K562 (cell line): Measurements from ENCODE around the gene ZNF319. TPM values are rescaled to one million over a fixed set of nuclear protein-coding genes. Genes with fewer than 3 reads are reported as not detected.
A peak's percentile ranks its signal among the peaks of the same experiment; 100 is the strongest.

ENCODE experiments used
- ATAC-seq: fragments of 200-7000 bp; cut with Tn5 transposase; 3 replicates; pipeline ENCODE4 v1.9.1; 2020; ENCODE audit warnings: moderate library complexity
- BruUV-seq: library from RNA; stranded (reverse); fragments of 400-500 nt; replicated peaks from 2 replicates; lab custom pipeline; 2021; lab: Mats Ljungman, UMichigan
- CTCF ChIA-PET: fragments of 300-600 bp; formaldehyde crosslinking; extraction: SDS; loops from one replicate; lab custom pipeline; 2021; ENCODE audit warnings: low intra/inter-chr PET ratio; lab: Yijun Ruan, JAX
- POLR2A ChIA-PET: fragments of 300-600, 350-650 bp; sonication (Branson Sonifier 250); formaldehyde crosslinking; extraction: SDS; loops from one replicate; lab custom pipeline; 2021; ENCODE audit warnings: antibody characterized with exemption, inconsistent platforms; lab: Yijun Ruan, JAX
- DNase-seq, 4 experiments: peaks; one replicate each; pipeline versions ENCODE4 v3.0.0 to v3.0.0-alpha.2; 2011 to 2018; ENCODE audit warnings: low spot score in 3 of 4, mixed read lengths in 3 of 4; ENCODE audit errors: extremely low read depth in 1 of 4
- FAIRE-seq: peaks from 2 replicates; lab custom pipeline; 2011; peaks lifted over from hg19 to GRCh38; lab: Jason Lieb, UNC
- H2AFZ ChIP-seq: 2 replicates; pipeline ENCODE4 v1.6.0; 2011; ENCODE audit warnings: low read depth, low read length, control low read depth, inconsistent platforms
- H3K27ac ChIP-seq: fragments of 200-600 bp; 3 replicates; pipeline ENCODE4 v1.8.0; 2011; ENCODE audit warnings: low read depth, mild to moderate bottlenecking, control low read depth, inconsistent platforms, low read length, moderate library complexity, mixed read lengths; ENCODE audit errors: extremely low read depth
- H3K27me3 ChIP-seq, 2 experiments: fragments of 300-600 bp in 1 of 2; 2 replicates in 1 of 2; 3 replicates in 1 of 2; pipeline versions ENCODE4 v1.6.0 to v1.8.0; 2011; ENCODE audit warnings: inconsistent platforms in 2 of 2, low read length in 2 of 2, mild to moderate bottlenecking in 1 of 2, mixed read lengths in 1 of 2, moderate library complexity in 1 of 2; ENCODE audit not compliant: control insufficient read depth in 2 of 2, insufficient read depth in 2 of 2
- H3K36me3 ChIP-seq: fragments of 300-600 bp; 3 replicates; pipeline ENCODE4 v1.8.0; 2011; ENCODE audit warnings: mild to moderate bottlenecking, low read length, inconsistent platforms; ENCODE audit not compliant: control insufficient read depth, insufficient read depth
- H3K4me1 ChIP-seq, 2 experiments: fragments of 200-600 bp in 1 of 2; replicated peaks in 1 of 2; 2 replicates in 1 of 2; 3 replicates in 1 of 2; pipeline versions ENCODE4 v1.5.1 to v1.8.0; 2011; ENCODE audit warnings: inconsistent platforms in 2 of 2, low read length in 2 of 2, mild to moderate bottlenecking in 1 of 2, mixed read lengths in 1 of 2, moderate library complexity in 1 of 2; ENCODE audit not compliant: control insufficient read depth in 2 of 2, insufficient read depth in 2 of 2
- H3K4me2 ChIP-seq: 2 replicates; pipeline ENCODE4 v1.6.1; 2011; ENCODE audit warnings: low read length, control low read depth, inconsistent platforms, mixed read lengths; ENCODE audit not compliant: insufficient read depth
- H3K4me3 ChIP-seq: fragments of 200-600 bp; sonication (generic), shearing (Covaris generic); 2 replicates; pipeline ENCODE4 v1.5.1; 2016; ENCODE audit warnings: control low read depth, inconsistent platforms
- H3K79me2 ChIP-seq: fragments of 200-600 bp; 3 replicates; pipeline ENCODE4 v1.8.0; 2011; ENCODE audit warnings: low read length, inconsistent platforms; ENCODE audit not compliant: control insufficient read depth, insufficient read depth
- H3K9ac ChIP-seq, 2 experiments: 2 replicates each; pipeline versions ENCODE4 v1.6.0 to v1.6.1; 2011; ENCODE audit warnings: low read depth in 2 of 2, low read length in 2 of 2, control low read depth in 1 of 2, inconsistent platforms in 1 of 2, mild to moderate bottlenecking in 1 of 2, mixed read lengths in 1 of 2; ENCODE audit not compliant: insufficient read depth in 1 of 2
- H3K9me1 ChIP-seq: one replicate; pipeline ENCODE4 v1.6.0; 2011; ENCODE audit warnings: inconsistent platforms, mild to moderate bottlenecking, low read length, moderate library complexity; ENCODE audit not compliant: control insufficient read depth, insufficient read depth
- H3K9me3 ChIP-seq: replicated peaks from 2 replicates; pipeline ENCODE4 v1.5.1; 2011; ENCODE audit warnings: low read depth, low read length, inconsistent platforms; ENCODE audit not compliant: control insufficient read depth, insufficient read depth
- H4K20me1 ChIP-seq: replicated peaks from 2 replicates; pipeline ENCODE4 v1.6.1; 2011; ENCODE audit warnings: low read length, inconsistent platforms, mixed read lengths; ENCODE audit not compliant: control insufficient read depth, insufficient read depth
- ADNP ChIP-seq: fragments of 200-800 bp; sonication (Bioruptor generic); IDR thresholded peaks from 2 replicates; pipeline ENCODE4 v1.6.1; 2016; ENCODE audit warnings: missing genetic modification characterization, missing compliant biosample characterization
- BCOR ChIP-seq: fragments of 450-650 bp; IDR thresholded peaks from 2 replicates; pipeline ENCODE4 v1.6.1; 2016
- KDM1A ChIP-seq, 2 experiments: fragments of 450-650 bp; IDR thresholded peaks; 2 replicates each; pipeline ENCODE4 v1.6.1; 2016; ENCODE audit warnings: mild to moderate bottlenecking in 2 of 2
- RBM25 ChIP-seq: fragments of 200-400 bp; formaldehyde crosslinking; IDR thresholded peaks from 2 replicates; pipeline ENCODE4 v1.6.1; 2018; ENCODE audit warnings: low read length, low read depth, moderate library complexity; ENCODE audit not compliant: severe bottlenecking
- RCOR1 ChIP-seq, 2 experiments: IDR thresholded peaks; 2 replicates each; pipeline ENCODE4 v1.6.1; 2012; ENCODE audit warnings: low read depth in 2 of 2, low read length in 2 of 2, borderline replicate concordance in 1 of 2, improper control_type of control experiment in 1 of 2
- WGBS: fragments of 100-300 bp; shearing (Covaris generic); methylation state at CpG from one replicate; pipeline ENCODE4 v1.1.6; 2016; ENCODE audit warnings: low coverage, mixed read lengths; ENCODE audit not compliant: insufficient coverage; ENCODE audit errors: missing lambda C conversion rate; 5-methylcytosine and 5-hydroxymethylcytosine counted together
- in situ Hi-C: fragments of 300-500 bp; cut with MboI; formaldehyde crosslinking; loops from 4 replicates; pipeline ENCODE4 v1.15.0; 2018; ENCODE audit warnings: inconsistent platforms, mixed read lengths
- intact Hi-C: fragments of 100-400 bp; cut with micrococcal nuclease; formaldehyde crosslinking; loops from 2 replicates; pipeline ENCODE4 v1.14.2; 2022
- polyA plus RNA-seq, 8 experiments: library from polyadenylated mRNA; depleted of rRNA in 4 of 8; stranded (reverse) in 5 of 8; unstranded in 3 of 8; fragments of >200 nt; fragmentation: Nextera tagmentation in 2 of 8; fragmentation: Illumina TruSeq in 1 of 8; extraction: Ambion mirVana in 2 of 8; extraction: Trizol in 1 of 8; gene quantifications; 2 replicates each; pipeline versions ENCODE4 v1.2.1 to v1.2.3, GENCODE V29; 2011 to 2014; ENCODE audit warnings: inconsistent platforms in 1 of 8, missing spikeins in 1 of 8
- total RNA-seq, 7 experiments: library from RNA; depleted of rRNA in 6 of 7; stranded (reverse); fragments of >200 nt in 6 of 7; fragmentation: Illumina TruSeq in 2 of 7; extraction: Trizol in 2 of 7; gene quantifications; 2 replicates each; pipeline versions ENCODE4 v1.2.1 to v1.2.3, GENCODE V29; 2011 to 2021; ENCODE audit warnings: low replicate concordance in 1 of 7
- TF ChIP-seq, protein P1 (sequence below), 2 experiments: fragments of 150-350 bp in 1 of 2; IDR thresholded peaks; 2 replicates each; pipeline ENCODE4 v1.6.1; 2012 to 2016; ENCODE audit warnings: low read depth in 2 of 2, low read length in 2 of 2, mild to moderate bottlenecking in 1 of 2, moderate library complexity in 1 of 2
- TF ChIP-seq, protein P2 (sequence below): fragments of 250-450 bp; sonication (Bioruptor Pico); IDR thresholded peaks from 2 replicates; pipeline ENCODE4 v1.4.0; 2020; ENCODE audit warnings: mild to moderate bottlenecking, moderate library complexity, borderline replicate concordance

ZNF319 gene
- total and polyA plus RNA-seq, 9 of the 15 experiments (the other 6 are each of a cell fraction or from before 2014, with no cell fraction given): 0.20 to 5.7 (median 1.4) TPM

DNA sequence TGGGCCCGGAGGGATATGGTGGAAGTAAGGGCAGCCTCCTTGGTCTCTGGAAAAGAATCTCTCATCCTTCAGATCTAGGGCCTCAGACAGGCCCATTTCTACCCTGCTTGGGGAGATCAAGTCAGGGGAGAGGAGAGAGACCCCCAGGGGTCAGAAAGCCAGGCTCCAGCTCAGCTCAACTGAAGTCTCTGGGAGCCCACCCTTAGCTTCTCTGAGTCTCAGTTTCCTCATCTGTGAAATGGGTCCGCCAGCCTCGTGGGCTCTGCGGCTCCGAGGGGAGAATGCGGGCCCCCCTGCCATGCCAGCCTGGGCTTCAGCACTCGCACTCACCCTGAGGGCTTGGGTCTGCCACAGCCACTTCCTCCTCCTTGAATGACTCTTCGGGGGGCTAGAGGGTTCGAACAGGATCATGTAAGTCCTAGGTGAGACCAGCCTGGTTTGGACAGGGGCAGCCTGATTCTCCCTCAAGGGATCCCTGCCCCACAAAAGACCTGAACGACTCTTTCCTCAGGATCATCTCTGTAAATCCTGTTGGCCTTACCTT lies 36.2 kb downstream of the ZNF319 start:
- H3K4me2 ChIP-seq: no peak overlapping the region
- TF ChIP-seq ADNP (tag) (0 out of 2 replicates have a peak, but pooled peaks have one; percentile 68), KDM1A (IDR thresholded peaks at IDR 0.05) (peak in 1 of 2 experiments; percentile 31; a peak in 1 of 4 replicates), RCOR1 (IDR thresholded peaks at IDR 0.05; ENCODE audit: borderline replicate concordance in 1 of 2, low read depth in 2 of 2, low read length in 2 of 2) (0 out of 4 replicates have a peak, but pooled peaks of 1 of the 2 experiments have one; percentile 13), BCOR (0 out of 2 replicates have a peak, but pooled peaks have one; percentile 66), RBM25 (peak; percentile 86)
- TF ChIP-seq, protein P1, sequence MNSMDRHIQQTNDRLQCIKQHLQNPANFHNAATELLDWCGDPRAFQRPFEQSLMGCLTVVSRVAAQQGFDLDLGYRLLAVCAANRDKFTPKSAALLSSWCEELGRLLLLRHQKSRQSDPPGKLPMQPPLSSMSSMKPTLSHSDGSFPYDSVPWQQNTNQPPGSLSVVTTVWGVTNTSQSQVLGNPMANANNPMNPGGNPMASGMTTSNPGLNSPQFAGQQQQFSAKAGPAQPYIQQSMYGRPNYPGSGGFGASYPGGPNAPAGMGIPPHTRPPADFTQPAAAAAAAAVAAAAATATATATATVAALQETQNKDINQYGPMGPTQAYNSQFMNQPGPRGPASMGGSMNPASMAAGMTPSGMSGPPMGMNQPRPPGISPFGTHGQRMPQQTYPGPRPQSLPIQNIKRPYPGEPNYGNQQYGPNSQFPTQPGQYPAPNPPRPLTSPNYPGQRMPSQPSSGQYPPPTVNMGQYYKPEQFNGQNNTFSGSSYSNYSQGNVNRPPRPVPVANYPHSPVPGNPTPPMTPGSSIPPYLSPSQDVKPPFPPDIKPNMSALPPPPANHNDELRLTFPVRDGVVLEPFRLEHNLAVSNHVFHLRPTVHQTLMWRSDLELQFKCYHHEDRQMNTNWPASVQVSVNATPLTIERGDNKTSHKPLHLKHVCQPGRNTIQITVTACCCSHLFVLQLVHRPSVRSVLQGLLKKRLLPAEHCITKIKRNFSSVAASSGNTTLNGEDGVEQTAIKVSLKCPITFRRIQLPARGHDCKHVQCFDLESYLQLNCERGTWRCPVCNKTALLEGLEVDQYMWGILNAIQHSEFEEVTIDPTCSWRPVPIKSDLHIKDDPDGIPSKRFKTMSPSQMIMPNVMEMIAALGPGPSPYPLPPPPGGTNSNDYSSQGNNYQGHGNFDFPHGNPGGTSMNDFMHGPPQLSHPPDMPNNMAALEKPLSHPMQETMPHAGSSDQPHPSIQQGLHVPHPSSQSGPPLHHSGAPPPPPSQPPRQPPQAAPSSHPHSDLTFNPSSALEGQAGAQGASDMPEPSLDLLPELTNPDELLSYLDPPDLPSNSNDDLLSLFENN (IDR thresholded peaks at IDR 0.05; ENCODE audit: low read depth in 2 of 2, low read length in 2 of 2): no peak
- TF ChIP-seq, protein P2, sequence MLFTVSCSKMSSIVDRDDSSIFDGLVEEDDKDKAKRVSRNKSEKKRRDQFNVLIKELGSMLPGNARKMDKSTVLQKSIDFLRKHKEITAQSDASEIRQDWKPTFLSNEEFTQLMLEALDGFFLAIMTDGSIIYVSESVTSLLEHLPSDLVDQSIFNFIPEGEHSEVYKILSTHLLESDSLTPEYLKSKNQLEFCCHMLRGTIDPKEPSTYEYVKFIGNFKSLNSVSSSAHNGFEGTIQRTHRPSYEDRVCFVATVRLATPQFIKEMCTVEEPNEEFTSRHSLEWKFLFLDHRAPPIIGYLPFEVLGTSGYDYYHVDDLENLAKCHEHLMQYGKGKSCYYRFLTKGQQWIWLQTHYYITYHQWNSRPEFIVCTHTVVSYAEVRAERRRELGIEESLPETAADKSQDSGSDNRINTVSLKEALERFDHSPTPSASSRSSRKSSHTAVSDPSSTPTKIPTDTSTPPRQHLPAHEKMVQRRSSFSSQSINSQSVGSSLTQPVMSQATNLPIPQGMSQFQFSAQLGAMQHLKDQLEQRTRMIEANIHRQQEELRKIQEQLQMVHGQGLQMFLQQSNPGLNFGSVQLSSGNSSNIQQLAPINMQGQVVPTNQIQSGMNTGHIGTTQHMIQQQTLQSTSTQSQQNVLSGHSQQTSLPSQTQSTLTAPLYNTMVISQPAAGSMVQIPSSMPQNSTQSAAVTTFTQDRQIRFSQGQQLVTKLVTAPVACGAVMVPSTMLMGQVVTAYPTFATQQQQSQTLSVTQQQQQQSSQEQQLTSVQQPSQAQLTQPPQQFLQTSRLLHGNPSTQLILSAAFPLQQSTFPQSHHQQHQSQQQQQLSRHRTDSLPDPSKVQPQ: no peak
- TF ChIP-seq, all 486 proteins: peak for 5
- in situ Hi-C loops: no loop called here
- FAIRE-seq: no peak
- Histone ChIP-seq H3K4me1 (peaks cover 0 to 12% of the 10 kb centered on the region in 2 experiments; a peak in 3 of 5 replicates), H2AFZ (no peak overlapping the region), H3K9me3 (no peaks in the 10 kb centered on the region; the same call in 1 of the 2 replicates), H3K27me3 (no peaks in the 10 kb centered on the region; a peak in 1 of 5 replicates), H3K36me3 (no peaks in the 10 kb centered on the region), H3K27ac (no peak overlapping the region), H3K9me1 (no peaks in the 10 kb centered on the region), H3K9ac (no peak overlapping the region), H4K20me1 (no peaks in the 10 kb centered on the region), H3K4me3 (no peak overlapping the region), H3K79me2 (no peaks in the 10 kb centered on the region)
- no peak for ATAC-seq
- intact Hi-C loops: no loop called here
- no TSS peak for BruUV-seq
- 13% methylated on average over 8 of the region's 10 CpGs for WGBS
- no peak for DNase-seq
- ChIA-PET POLR2A (no interaction called here), CTCF (interaction anchor here (0.6 kb wide), 1 partner anchor 156 kb away, joined by 3 read pairs; no protein-coding TSS in a partner anchor)
